NT2/D1 (cell line): ENCODE data around the gene FAM78A.

ENCODE experiments used
- DNase-seq: peaks from one replicate; pipeline ENCODE4 v3.0.0-alpha.2; 2011; ENCODE audit warnings: low read depth, low spot score
- H3K27me3 ChIP-seq: 2 replicates; pipeline ENCODE4 v1.6.0; 2011; ENCODE audit warnings: mild to moderate bottlenecking; ENCODE audit not compliant: insufficient read length, insufficient read depth
- H3K36me3 ChIP-seq: 2 replicates; pipeline ENCODE4 v1.6.1; 2011; ENCODE audit warnings: mild to moderate bottlenecking, low read length, mixed read lengths; ENCODE audit not compliant: insufficient read depth, insufficient read length
- H3K4me1 ChIP-seq: 2 replicates; pipeline ENCODE4 v1.5.1; 2011; ENCODE audit not compliant: insufficient read depth, insufficient read length
- H3K4me3 ChIP-seq: 2 replicates; pipeline ENCODE4 v1.5.1; 2011; ENCODE audit warnings: low read depth; ENCODE audit not compliant: insufficient read length
- H3K9ac ChIP-seq: 2 replicates; pipeline ENCODE4 v1.6.0; 2011; ENCODE audit warnings: low read depth; ENCODE audit not compliant: insufficient read length
- H3K9me3 ChIP-seq: 2 replicates; pipeline ENCODE4 v1.5.1; 2011; ENCODE audit warnings: mild to moderate bottlenecking, low read length; ENCODE audit not compliant: insufficient read depth
- SUZ12 ChIP-seq: IDR thresholded peaks from 2 replicates; pipeline ENCODE4 v1.6.1; 2011; ENCODE audit not compliant: insufficient read length, insufficient read depth; ENCODE audit errors: extremely low read depth
- YY1 ChIP-seq: IDR thresholded peaks from 2 replicates; pipeline ENCODE4 v1.6.1; 2011; ENCODE audit not compliant: insufficient read length, insufficient read depth
- ZNF274 ChIP-seq: IDR thresholded peaks from 2 replicates; pipeline ENCODE4 v1.6.1; 2011; ENCODE audit warnings: mild to moderate bottlenecking, low read depth, low read length

FAM78A gene

DNA sequence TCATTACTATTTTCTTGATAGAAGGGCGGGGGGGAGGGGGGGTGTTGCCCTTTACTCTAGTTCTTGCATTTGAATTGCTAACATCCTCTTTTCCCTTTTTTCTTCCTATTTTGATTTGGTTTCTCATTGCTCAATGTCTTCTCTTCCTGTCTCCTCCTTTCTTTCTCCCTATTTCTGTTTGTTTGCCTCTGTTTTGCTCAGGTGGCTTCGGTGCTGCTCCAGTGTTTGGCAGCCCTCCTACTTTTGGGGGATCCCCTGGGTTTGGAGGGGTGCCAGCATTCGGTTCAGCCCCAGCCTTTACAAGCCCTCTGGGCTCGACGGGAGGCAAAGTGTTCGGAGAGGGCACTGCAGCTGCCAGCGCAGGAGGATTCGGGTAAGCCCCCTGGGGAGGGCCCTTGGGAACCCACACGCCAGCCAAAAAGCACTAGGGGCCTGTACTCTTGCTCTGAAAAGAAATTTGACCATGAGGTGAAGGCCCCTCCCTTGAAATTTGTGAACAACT, 48.3 kb downstream of the FAM78A start:
- TF ChIP-seq YY1, result no peak
- Histone ChIP-seq H3K4me1 (peaks cover 14% of the 10 kb centered on the region), H3K9me3 (no peaks in the 10 kb centered on the region), H3K4me3 (no peak overlapping the region), H3K9ac (no peak overlapping the region), H3K27me3 (no peaks in the 10 kb centered on the region), H3K36me3 (peaks cover 70% of the 10 kb centered on the region)
- DNase-seq, result no peak

DNA sequence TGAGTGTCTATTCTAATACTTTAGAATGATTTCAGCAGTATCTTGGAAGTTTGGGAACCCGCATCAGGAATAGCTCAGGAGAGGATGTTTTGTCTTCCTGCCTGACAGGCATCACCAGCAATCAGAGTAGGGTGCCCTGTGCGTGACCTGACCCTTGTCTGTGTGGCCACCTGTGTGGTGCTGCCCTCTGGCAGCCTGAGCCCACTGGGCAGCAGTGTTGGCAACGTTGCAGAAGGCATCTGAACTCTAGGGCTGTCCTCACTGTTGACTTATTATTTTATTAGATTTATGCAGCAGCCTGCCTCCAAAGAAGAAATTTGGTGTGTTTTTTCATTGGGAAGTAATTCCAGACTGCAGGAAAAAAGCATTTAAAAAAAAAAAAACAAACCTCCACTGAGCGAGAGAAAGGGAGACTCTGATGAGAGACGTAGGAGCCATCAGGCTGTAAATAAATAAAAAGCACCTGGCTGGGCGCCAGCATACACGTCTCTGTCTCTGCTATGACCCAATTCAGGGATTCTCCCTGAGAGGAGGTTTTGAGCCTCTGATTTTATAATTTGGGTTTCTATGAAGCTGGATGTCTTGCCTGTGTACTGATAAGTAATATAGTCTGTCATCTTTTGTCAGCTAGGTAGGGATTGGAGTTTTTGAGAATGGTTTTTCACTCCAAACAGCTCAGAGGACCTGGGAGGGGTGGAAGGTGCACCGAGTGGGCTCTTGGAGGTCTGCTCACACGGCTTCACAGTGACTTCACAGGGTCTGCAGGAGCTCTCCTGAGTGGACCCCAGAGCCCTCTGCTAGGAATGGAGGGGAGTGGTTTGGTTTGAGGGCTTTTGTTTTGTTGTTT, 49.0 kb downstream of the FAM78A start:
- TF ChIP-seq SUZ12 (no peak), ZNF274 (no peak), YY1 (no peak)
- no peaks in the 10 kb centered on the region for H3K9me3 ChIP-seq
- peaks cover 14% of the 10 kb centered on the region for H3K4me1 ChIP-seq
- peaks cover 69% of the 10 kb centered on the region for H3K36me3 ChIP-seq
- H3K27me3 ChIP-seq, result no peaks in the 10 kb centered on the region
- H3K4me3 ChIP-seq, result no peak overlapping the region
- peak overlapping the region; percentile 18 for H3K9ac ChIP-seq
- DNase-seq, result no peak

- H3K27me3 ChIP-seq, result no peaks in the 10 kb centered on the region
- H3K9me3 ChIP-seq, result no peaks in the 10 kb centered on the region
- no peak for DNase-seq
- no peak overlapping the region for H3K9ac ChIP-seq
- H3K36me3 ChIP-seq, result peaks cover 61% of the 10 kb centered on the region
- no peak overlapping the region for H3K4me3 ChIP-seq
- H3K4me1 ChIP-seq, result peaks cover 14% of the 10 kb centered on the region
- no peak for TF ChIP-seq SUZ12
- no peak for TF ChIP-seq ZNF274
- TF ChIP-seq YY1, result no peak
Observed at GRCh38 chr9:131226226-131226625, 50.1 kb downstream of the FAM78A start.

DNA sequence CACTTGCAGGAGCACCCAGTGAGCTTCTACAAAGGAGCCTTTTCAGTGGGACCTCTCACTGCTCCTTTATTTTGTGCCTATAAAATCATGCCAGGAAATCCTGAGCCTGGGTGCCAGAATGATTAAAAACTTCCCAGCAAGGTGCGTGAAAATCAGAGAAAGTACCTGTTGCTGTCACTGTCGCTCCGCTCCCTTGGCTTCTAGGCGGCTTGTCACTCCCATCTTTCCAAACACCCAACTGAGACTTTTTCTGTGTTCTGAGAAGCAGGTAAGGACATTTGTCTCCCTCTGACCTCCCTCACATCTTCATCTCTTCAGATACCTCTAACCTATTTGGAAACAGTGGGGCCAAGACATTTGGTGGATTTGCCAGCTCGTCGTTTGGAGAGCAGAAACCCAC, 53.9 kb downstream of the FAM78A start:
- Histone ChIP-seq H3K9ac (no peak overlapping the region), H3K4me3 (no peak overlapping the region), H3K36me3 (peaks cover 46% of the 10 kb centered on the region), H3K27me3 (no peaks in the 10 kb centered on the region), H3K9me3 (no peaks in the 10 kb centered on the region), H3K4me1 (peaks cover 3% of the 10 kb centered on the region)
- TF ChIP-seq YY1, result no peak
- TF ChIP-seq SUZ12, result no peak
- no peak for TF ChIP-seq ZNF274
- no peak for DNase-seq

DNA sequence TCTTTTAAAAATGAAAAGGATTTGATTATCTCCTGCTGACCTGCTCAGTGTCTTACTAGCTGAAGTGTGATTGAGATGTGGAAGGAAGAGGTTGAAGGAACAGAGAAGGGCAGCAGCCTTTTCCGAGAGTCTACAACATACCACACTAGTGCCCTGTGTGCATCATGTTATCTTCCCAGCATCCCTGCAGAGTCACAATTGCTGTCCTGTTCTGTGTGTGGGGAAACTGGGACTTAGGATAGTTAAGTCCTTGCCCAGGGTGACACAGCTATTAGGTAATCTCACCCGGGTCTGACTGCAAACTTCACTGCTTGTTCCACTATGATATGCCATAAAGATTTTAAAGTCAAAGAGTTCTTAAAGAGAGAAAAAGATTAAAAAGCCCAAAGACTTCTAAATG, 55.8 kb downstream of the FAM78A start:
- no peak overlapping the region for H3K9ac ChIP-seq
- no peak for DNase-seq
- no peaks in the 10 kb centered on the region for H3K4me1 ChIP-seq
- TF ChIP-seq YY1, result no peak
- TF ChIP-seq ZNF274, result no peak
- TF ChIP-seq SUZ12, result no peak
- H3K4me3 ChIP-seq, result no peak overlapping the region
- H3K36me3 ChIP-seq, result peaks cover 44% of the 10 kb centered on the region
- H3K9me3 ChIP-seq, result no peaks in the 10 kb centered on the region
- no peaks in the 10 kb centered on the region for H3K27me3 ChIP-seq

DNA sequence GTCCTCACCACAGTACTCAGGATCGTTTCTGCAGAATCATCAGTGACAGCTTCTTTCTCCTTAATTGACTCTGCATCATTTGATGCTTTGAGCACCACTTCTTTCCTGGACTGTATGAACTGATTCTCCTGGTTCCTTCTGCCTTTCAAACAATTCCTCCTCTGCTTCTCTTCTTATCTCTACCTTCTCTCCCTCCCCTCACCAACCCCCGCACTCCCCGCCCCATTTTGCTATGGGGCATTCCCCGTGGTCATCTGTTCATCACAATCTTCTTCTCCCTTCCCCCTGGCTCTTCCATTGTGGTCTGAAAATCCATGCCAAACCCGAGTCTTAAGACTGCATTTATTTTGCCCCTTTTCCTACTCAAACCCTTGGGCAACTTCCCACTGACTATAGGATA, 57.9 kb downstream of the FAM78A start:
- Histone ChIP-seq H3K27me3 (no peaks in the 10 kb centered on the region), H3K9me3 (no peaks in the 10 kb centered on the region), H3K9ac (no peak overlapping the region), H3K4me1 (no peaks in the 10 kb centered on the region), H3K4me3 (no peak overlapping the region), H3K36me3 (peaks cover 31% of the 10 kb centered on the region)
- no peak for DNase-seq
- TF ChIP-seq ZNF274, result no peak

DNA sequence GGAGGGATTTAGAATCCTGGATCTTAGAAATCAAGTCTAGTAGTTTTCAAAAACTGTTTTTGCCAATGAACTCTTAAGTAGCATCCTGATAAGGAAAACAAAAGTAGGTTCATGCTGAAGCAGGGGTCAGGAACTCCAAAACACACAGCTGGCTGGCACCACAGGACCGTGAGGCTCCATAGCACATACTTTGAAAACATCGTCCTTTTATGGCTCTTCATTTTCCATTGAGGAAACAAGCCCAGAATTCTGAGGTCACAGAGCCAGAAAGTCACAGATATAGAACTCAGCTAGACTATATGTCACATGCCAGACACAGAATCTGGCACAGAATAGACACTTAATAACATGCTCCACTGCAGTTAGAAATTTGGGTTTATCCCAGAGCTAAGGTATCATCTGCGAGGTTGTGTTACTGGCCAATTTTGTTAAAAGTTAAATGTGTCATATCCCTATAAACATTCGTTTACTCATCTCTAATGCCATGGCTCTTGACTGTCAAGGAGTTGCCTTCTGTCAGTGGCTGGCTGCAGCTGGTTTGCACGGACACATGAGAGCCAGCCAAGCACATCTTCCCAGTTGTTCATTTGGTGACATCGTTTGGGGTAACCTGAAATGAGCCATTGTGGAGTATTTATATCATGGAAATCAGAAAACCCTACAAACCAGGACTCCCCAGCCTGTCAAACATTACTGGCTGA, 58.8 kb downstream of the FAM78A start:
- Histone ChIP-seq H3K9ac (no peak overlapping the region), H3K27me3 (no peaks in the 10 kb centered on the region), H3K4me3 (no peak overlapping the region), H3K9me3 (0 out of 2 replicates have a peak, but pooled peaks cover under 1% of the 10 kb centered on the region), H3K4me1 (no peaks in the 10 kb centered on the region), H3K36me3 (peaks cover 29% of the 10 kb centered on the region)
- DNase-seq, result no peak
- no peak for TF ChIP-seq YY1
